Stimulated activated CD8-positive, alpha-beta memory T cell treated with anti-CD3 and anti-CD28 coated beads, Interleukin-4, amount 100 ng/mL, for 48 hours (primary cell): Measurements from ENCODE around the gene RGS16.

Source experiments
- DNase-seq: peaks from one replicate; pipeline ENCODE4 v3.0.0-alpha.2; 2020

Gene RGS16

GRCh38 chr1:182570611-182570970 lies 33.6 kb downstream of the RGS16 start:
- no peak for DNase-seq

- DNase-seq = no peak
Measured at GRCh38 chr1:182569939-182570610, 34.1 kb downstream of the RGS16 start.

GRCh38 chr1:182568647-182569284 lies 35.4 kb downstream of the RGS16 start:
- no peak for DNase-seq

GRCh38 chr1:182567629-182568028 lies 36.6 kb downstream of the RGS16 start:
- no peak for DNase-seq

GRCh38 chr1:182565537-182565936 lies 38.7 kb downstream of the RGS16 start:
- DNase-seq = no peak

GRCh38 chr1:182564406-182565004 lies 39.7 kb downstream of the RGS16 start:
- no peak for DNase-seq

GRCh38 chr1:182563095-182563494 lies 41.1 kb downstream of the RGS16 start:
- no peak for DNase-seq

- no peak for DNase-seq
Measured at GRCh38 chr1:182561456-182561855, 42.7 kb downstream of the RGS16 start.

GRCh38 chr1:182560392-182560984 lies 43.7 kb downstream of the RGS16 start:
- DNase-seq = no peak

GRCh38 chr1:182556279-182556678 lies 47.9 kb downstream of the RGS16 start:
- DNase-seq = no peak

GRCh38 chr1:182555493-182555892 lies 48.7 kb downstream of the RGS16 start:
- DNase-seq = no peak

GRCh38 chr1:182552527-182552926 lies 51.7 kb downstream of the RGS16 start:
- DNase-seq = no peak

GRCh38 chr1:182549811-182550210 lies 54.4 kb downstream of the RGS16 start:
- no peak for DNase-seq

GRCh38 chr1:182549346-182549745 lies 54.8 kb downstream of the RGS16 start:
- DNase-seq = no peak
